GM21576 (cell line): ENCODE measurements around the gene MFGE8.
"Not testable (repeated sequence)": the region's sequence is repeated elsewhere in the genome, so short reads cannot be mapped to it uniquely, and the experiment has no call there.

Experiments used
- ATAC-seq: cut with Tn5 transposase; IDR thresholded peaks from one replicate; pipeline ENCODE4 v1.9.1; 2021; ENCODE audit warnings: mild to moderate bottlenecking, moderate library complexity; ENCODE audit not compliant: unreplicated experiment

The MFGE8 gene

DNA sequence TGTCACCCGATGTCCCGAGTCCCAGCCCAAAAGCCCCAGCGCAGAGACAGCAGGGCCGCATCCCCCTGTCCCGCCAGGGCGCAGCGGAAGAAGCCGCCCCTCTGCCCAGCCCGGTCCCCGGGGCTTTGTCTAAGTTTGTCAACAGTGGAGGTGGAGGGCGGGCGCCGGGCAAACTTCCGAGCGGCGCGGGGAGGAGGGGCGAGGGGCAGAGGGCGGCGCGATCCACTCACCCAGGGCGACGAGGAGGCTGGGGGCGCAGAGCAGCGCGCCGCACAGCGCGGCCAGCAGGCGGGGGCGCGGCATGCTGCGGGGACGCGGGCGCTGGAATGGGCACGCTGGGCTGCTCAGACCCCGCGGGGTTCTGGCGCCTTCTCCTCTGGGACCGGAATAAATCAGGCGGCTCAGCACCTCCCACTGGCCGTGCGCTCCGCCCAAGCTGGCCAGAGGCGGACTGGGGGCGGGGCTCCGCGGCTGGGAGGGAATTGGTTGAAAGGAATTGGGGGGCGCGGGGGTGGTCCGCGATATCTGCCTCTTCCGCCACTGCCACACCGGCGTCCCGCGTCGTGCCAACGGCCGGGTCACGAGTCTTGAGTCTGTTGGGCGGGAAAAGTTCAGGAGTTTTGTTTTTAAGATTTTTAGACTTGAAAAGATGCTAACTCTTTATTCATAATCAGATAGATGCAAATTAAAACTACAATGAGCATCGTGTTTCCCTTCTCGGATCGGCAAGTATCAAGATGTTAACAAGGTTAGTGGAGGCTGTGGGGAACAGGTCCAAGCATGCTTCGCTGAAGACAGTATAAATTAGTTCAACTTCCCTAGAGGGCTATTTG lies at the start of gene MFGE8:
MFGE8 (minus strand) TSS at position 363 of the 833 bp plus-strand sequence; CDS start at position 303, 60 bp downstream.
- peak; percentile 81 for ATAC-seq

DNA sequence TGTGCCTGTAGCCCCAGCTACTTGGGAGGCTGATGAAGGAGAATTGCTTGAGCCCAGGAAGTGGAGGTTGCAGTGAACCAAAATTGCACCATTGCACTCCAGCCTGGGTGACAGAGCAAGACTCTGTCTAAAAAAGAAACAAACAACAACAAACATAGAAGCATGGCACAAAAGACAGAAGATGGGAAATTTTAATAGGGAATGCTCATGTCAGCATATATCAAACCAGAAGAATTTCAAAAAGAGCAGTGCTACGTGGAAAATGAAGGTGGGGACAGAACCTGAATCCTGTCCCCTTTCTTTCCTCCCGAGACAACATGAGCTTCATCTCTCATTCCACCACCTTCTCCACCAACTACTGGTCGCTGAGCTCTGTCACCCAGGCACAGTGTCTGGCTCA lies 46.3 kb upstream of the MFGE8 start:
- ATAC-seq, result no peak

GRCh38 chr15:88956906-88957305 lies 43.7 kb upstream of the MFGE8 start:
- no peak for ATAC-seq

- no peak for ATAC-seq
Measured at GRCh38 chr15:88956263-88956662, 43.1 kb upstream of the MFGE8 start.

- no peak for ATAC-seq
Measured at GRCh38 chr15:88954431-88955277, 41.5 kb upstream of the MFGE8 start.

- ATAC-seq, result no peak
Measured at GRCh38 chr15:88950600-88951160, 37.5 kb upstream of the MFGE8 start.

DNA sequence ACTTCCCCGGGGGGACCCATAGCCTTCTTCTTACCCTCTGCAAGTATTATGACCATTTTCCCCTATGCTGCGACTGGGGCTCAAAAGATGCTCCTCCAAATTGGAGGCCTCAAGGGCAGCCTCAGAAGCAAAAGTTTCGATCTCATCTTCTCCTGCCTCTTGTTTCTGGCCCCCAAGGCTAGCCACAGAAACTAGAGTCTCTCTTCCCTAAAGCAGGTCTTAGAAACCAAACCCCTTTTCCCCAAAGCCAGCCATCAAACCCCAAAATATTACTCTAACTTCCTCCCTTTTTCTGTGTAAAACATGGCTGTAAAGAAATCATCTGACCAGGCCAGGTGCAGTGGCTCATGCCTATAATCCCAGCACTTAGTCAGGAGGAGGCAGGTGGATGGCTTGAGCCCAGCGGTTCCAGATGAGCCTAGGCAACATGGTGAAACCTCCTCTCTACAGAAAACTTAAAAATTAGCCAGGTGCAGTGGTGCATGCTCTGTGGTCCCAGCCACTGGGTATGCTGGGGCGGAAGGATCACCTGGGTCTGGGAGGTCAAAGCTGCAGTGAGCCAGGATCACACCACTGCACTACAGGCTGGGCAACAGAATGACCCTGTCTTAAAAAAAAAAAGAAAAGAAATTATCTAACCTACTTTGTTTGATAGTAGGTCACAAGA lies 36.7 kb upstream of the MFGE8 start:
- ATAC-seq, result peak; percentile 55

DNA sequence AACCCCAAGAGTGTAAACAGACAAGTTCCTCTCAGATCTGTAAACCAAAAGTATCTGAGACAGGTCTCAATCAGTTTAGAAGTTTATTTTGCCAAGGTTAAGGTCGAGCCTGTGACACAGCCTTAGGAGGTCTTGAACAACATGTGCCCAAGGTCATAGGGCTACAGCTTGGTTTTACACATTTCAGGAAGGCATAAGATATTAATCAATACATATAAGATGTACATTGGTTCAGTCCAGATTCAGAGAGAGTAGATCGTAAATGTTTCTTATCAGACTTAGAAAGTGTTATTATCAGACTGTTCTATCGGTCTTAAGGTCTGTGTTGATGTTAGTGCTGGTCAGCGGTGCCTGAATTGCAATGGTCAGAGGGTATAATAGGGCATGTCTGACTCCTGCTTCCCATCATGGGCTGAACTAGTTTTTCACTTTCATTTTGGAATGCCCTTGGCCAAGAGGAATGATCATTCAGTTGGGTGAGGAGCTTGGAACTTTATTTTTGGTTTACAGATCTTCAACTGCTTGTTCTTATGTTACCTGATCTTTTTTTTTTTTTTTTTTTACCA lies 27.0 kb upstream of the MFGE8 start:
- no peak for ATAC-seq

GRCh38 chr15:88939486-88939806 lies 26.3 kb upstream of the MFGE8 start:
- ATAC-seq, result no peak

DNA sequence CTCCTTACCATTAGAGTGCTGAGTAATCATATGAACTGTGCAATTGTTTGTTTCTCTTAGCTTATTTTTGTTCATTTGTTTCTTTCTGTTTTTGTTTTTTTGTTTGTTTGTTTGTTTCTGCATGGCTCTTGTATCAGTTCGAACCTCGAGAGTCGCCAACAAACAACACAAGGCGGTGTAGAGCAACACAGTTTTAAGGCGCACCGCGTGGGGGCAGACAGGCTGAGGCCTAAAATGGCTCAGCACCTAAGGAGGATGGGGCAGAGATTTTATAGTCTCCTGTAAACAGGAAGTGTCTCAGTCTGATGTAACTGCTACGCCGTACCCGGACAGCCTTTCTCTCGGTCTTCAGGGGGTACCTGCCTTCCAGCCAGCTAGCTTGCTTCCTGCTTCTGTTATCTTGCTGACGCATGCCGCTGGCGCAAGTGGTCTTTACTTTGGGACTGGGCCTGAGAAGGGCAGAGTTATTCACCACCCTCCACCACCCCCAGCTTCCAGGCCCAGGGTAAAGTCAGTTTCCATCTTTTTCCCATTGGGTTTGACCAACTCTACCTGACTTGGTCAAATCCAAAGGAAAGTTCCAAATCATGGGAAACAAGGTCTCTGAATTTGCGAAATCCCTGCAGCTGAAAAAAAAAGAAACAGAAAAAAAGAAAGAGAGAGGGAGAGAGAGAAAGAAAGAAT lies 25.8 kb upstream of the MFGE8 start:
- ATAC-seq, result no peak

- ATAC-seq, result not testable (repeated sequence)
Measured at GRCh38 chr15:88934449-88934848, 21.3 kb upstream of the MFGE8 start.

DNA sequence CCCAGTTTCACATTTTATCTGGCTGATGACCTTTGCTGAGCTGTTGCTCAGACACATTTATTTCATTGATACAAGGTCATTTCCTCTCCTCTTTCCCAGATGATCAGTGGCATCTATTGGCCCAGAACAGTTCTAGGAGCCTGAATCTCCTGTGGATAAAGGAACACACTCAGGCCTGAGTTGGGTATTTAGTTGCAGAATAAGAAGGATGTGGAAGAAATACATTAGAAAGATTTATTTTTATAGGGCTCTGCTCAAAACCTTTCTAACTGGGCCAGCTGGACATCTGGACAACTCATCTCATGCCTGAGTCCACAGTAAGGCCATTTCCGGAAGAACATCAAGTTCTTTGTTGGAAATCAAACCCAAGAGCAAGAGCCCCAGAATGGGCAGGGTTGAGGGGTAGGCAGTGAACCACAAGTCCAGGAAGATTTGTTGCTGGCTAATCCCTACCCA lies 19.7 kb upstream of the MFGE8 start:
- ATAC-seq, result no peak

DNA sequence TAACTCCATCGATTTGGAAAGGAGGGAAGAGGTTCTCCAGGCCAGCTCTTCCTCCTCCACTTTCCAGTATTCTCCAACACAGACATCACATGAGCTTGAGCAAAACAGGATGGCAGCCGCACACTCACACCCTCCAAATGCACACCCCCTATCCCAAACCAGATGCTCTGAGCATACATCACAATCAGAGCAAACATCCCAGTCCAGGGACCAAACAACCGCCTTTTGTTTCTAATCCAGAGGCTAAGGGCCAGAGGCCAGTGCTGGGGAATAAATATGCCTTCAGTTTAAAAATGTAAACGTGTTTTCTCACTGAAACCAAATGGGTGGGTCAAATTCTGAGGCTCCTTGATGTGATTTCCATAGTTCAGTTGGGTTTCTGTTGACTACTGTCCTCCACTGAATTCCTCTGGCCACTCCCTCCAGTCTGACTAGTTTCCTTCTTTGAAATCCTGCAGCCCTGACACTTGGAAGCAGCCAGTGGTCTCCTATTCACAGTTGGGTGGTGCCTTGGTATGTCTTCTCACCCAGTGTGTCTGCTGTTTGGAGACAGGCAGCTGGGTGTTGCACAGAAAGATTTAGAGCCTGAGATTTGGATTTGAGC lies 19.2 kb upstream of the MFGE8 start:
- ATAC-seq, result no peak

DNA sequence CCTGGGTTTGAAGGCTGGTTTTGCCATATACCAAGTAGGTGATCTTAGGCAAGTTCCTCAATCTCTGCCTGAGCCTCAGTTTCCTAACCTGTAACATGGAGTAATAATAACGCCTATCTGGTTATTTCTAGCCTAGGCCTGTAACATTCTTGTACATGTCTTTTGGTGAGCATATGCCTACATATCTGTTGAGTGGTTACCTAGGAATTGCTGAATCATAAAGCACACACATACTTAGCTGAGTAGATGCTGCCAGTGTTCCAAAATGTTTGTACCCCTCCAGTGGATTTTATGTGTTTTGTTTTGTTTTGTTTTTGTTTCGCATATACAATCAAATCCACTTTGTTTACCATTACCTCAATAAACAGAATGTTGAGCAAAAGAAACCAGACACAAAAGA lies 17.4 kb upstream of the MFGE8 start:
- no peak for ATAC-seq

- not testable (repeated sequence) for ATAC-seq
Measured at GRCh38 chr15:88929358-88930098, 16.3 kb upstream of the MFGE8 start.

- ATAC-seq, result not testable (repeated sequence)
Measured at GRCh38 chr15:88928192-88928591, 15.0 kb upstream of the MFGE8 start.

GRCh38 chr15:88925648-88926047 lies 12.5 kb upstream of the MFGE8 start:
- not testable (repeated sequence) for ATAC-seq

- ATAC-seq, result peak; percentile 80
Measured at GRCh38 chr15:88920892-88921435, 7.8 kb upstream of the MFGE8 start.
